ENCODE measurements around the gene CCDC88C. TPM values are rescaled to one million over a fixed set of nuclear protein-coding genes. Genes with fewer than 3 reads are reported as not detected.

Gene CCDC88C
- total and polyA plus RNA-seq, 3 donors from 2014 or later: 36.5 to 51.3 (median 47.4) TPM

- WGBS, 2 donors: 86 to 91% methylated on average over 1 of the region's 1 CpG
- peaks cover 5% of the 10 kb centered on the region for H3K4me1 ChIP-seq
- intact Hi-C loops (cut with DNase I; ENCODE audit: low total_unique reads): no loop called here
- H3K9me3 ChIP-seq: no peaks in the 10 kb centered on the region
- H3K4me3 ChIP-seq: no peak overlapping the region
- TF ChIP-seq, protein P1, sequence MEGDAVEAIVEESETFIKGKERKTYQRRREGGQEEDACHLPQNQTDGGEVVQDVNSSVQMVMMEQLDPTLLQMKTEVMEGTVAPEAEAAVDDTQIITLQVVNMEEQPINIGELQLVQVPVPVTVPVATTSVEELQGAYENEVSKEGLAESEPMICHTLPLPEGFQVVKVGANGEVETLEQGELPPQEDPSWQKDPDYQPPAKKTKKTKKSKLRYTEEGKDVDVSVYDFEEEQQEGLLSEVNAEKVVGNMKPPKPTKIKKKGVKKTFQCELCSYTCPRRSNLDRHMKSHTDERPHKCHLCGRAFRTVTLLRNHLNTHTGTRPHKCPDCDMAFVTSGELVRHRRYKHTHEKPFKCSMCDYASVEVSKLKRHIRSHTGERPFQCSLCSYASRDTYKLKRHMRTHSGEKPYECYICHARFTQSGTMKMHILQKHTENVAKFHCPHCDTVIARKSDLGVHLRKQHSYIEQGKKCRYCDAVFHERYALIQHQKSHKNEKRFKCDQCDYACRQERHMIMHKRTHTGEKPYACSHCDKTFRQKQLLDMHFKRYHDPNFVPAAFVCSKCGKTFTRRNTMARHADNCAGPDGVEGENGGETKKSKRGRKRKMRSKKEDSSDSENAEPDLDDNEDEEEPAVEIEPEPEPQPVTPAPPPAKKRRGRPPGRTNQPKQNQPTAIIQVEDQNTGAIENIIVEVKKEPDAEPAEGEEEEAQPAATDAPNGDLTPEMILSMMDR (IDR thresholded peaks at IDR 0.05): no peak
- TF ChIP-seq POLR2A (IDR thresholded peaks at IDR 0.05): no peak
- DNase-seq: no peak
- no peaks in the 10 kb centered on the region for H3K36me3 ChIP-seq (ENCODE audit: low read depth, missing control alignments)
- no peaks in the 10 kb centered on the region for H3K27me3 ChIP-seq
- no peak overlapping the region for H3K27ac ChIP-seq
These were observed 194.4 kb downstream of the CCDC88C start for GRCh38 chr14:91223028-91223783.

Other genes starting within 250 kb of the CCDC88C start
- gene GPR68, start 173.1 kb downstream of the CCDC88C start, total RNA-seq: 1 to 10 TPM; 1.1 to 2.4 TPM
- 3.8 TPM for gene GPR68, start 173.1 kb downstream of the CCDC88C start, polyA plus RNA-seq (ENCODE audit: insufficient read depth, low read depth, low replicate concordance)
- gene PPP4R3A, start 92.5 kb upstream of the CCDC88C start, total RNA-seq: 100 to 1,000 TPM; 113 to 132 TPM
- 106 TPM for gene PPP4R3A, start 92.5 kb upstream of the CCDC88C start, polyA plus RNA-seq (ENCODE audit: insufficient read depth, low read depth, low replicate concordance)